ENCODE data around the gene PPP3CA.

Gene PPP3CA

DNA sequence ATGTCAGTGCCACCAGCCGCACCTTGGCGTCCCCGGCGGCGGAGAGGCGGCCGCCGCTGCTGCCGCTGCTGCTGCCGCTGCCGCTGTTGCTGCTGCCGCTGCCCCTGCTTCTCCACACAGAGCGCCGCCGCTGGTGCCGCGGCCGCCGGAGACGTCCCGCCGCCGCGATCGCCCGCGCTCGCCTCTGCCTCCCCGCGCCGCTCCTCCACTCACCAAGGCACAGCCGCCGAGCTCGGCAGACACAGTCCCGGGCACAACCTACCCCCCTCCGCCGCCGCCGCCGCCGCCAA, at the start of gene PPP3CA:
TSS of gene PPP3CA (minus strand) at position 260 of the 290 bp plus-strand sequence.
- no peak for DNase-seq

- no peak for DNase-seq
Measured at GRCh38 chr4:101393256-101393655, 45.9 kb upstream of the PPP3CA start.

GRCh38 chr4:101370663-101371210, 23.4 kb upstream of the PPP3CA start:
- no peak for DNase-seq

GRCh38 chr4:101367201-101367600, 19.9 kb upstream of the PPP3CA start:
- DNase-seq = no peak

DNA sequence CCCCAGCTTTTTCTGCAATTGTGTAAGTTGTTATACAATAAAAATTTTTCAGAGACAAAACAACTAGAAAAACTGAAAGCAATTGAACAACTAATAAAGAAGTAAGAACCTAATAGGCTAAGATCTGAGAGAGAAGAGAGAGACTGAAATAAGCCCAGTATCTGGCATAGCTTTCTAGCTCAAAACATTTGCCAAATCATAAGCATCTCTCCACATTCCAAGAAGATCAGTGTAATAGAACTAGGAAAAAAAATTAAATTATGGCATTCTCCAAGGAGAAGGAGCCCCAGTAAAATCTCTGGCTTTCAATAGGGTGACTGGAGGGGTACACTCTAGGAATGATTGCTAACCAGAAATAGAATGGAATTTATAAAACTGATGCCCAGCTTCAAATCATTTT, 19.0 kb upstream of the PPP3CA start:
- no peak for DNase-seq

DNA sequence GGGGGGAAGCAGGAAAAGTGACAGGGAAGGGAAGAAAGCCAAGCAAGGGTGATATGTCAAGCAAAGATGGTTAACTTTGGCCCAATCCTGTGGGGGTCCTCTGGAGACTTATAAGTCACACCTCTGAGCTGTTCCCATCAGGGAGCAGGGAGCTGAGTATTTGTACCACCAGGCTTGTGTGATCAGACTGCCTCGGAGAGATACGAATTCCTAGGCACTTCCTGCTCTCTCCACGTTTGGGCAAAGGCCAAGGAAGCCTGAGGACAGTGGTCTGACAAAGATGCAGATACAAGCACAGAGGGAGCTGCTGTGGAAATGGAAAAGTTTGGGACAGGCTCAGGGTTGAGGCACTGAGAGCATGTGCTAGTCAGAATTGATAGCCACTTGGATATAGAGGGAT, 10.4 kb upstream of the PPP3CA start:
- DNase-seq = no peak

DNA sequence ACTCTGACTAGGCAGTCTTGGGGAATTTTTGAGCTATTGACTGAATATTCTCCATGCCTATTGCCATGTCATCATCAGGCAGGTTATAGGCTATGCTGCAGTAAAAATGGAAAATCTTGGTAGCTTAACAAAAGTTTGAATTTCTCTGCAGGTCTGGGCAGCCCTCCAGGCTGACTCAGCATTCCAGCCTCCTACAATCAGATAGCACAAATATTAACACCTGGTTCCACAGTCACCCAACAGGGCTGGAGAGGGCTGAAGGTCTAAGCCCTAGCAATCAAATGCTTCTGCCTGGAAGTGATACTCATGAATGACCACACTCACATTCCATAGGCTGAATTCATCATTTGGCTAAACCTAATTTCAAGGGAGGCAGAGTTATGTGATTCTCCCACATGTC, 9.6 kb upstream of the PPP3CA start:
- no peak for DNase-seq

DNA sequence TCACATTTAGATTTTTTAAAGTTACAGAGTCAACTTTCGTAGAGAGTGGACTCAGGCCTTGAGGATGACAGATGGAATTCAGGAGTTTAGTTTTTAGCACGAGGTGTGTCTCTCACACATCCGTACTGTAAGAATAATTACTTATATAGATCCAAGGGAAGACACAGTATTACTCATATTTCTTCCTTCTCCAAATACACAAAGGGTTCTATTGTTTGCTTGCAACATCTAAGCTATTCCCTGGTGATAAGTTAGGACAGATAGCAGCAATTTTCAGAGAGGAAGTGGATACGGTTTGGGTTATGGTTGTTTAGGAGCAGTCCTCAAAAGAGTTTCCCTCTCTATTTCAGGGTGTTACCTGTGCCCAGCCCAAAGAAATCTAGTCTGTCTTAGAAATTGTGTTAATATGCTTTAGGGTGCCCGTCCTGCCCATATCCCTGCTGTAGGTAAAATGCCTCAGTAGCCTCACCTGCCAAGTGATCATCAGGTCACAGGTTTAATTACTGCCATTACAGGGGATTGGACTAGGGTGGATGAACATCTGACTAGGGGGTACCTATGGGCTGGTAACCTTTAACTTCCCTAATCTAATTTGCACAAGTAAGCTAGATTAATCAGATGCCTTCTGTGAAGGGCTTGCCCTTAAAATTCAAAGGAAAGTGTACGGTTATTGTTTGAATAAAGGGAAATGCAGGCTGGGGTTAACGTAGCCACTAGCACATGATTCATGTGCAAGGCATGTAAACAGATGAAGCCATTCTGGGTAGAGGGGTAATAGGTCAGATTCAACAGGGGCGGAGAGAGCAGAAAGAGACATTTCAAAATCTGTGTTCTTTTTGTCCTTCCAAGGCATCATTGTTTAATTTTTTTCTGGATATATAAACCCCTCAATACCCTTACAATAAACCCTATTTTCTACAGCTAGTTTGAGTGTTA, 8.7 kb upstream of the PPP3CA start:
- no peak for DNase-seq

DNA sequence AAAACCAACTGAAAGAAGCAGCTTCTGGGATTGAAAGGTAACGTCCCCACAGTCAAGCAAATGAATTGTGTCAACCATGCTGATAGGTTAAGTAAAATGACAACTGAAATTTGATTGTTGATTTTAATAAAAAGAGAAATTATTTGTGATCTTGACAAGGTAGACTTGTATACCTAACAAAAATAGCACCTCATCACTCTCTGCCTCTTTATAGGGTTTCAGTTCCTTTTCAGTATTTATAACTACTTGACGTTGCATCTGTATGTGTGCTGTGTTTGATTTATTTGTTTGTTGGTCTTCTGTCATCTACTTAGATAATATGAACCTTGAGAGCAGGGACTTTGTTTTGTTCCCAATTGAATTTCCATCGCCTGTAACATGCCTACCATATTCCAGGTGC, 7.9 kb upstream of the PPP3CA start:
- DNase-seq = no peak

DNA sequence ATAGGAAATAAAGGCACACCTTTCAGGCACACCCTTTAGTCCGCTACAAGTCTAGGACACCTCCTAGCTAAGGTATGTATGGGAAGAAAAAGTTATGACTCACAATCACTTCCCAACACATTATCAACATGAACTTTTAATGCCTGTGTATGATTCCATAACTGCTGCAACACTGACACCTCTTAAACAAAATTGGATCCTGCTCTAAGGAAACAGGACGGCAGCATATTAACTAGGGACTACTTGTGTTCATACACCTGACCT, 2.4 kb upstream of the PPP3CA start:
- no peak for DNase-seq

- DNase-seq = no peak
Measured at GRCh38 chr4:101348995-101349800, 1.9 kb upstream of the PPP3CA start.

GRCh38 chr4:101348367-101348827, 1.1 kb upstream of the PPP3CA start:
- DNase-seq = no peak

- peak; percentile 99 for DNase-seq
Measured at GRCh38 chr4:101347557-101348366, 436 bp upstream of the PPP3CA start.

GRCh38 chr4:101346351-101347266, 717 bp downstream of the PPP3CA start:
- peak; percentile 68 for DNase-seq

- DNase-seq = peak; percentile 64
Measured at GRCh38 chr4:101345596-101346350, 1.6 kb downstream of the PPP3CA start.

DNA sequence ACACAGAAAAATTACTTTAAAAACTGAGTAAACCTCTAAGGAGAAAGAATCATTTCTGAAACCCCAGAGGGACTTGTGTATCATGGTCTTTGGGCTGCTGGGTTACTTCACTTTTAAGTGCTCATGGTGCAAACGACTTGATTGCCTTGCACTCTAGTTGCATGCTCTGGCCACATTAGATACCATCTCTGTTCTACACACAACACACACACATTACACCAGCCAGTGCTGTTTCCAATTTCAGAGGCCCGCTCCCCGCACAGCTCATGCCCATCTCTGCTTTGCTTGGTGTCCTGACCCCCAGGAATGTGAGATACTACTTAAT, 2.1 kb downstream of the PPP3CA start:
- DNase-seq = no peak

DNA sequence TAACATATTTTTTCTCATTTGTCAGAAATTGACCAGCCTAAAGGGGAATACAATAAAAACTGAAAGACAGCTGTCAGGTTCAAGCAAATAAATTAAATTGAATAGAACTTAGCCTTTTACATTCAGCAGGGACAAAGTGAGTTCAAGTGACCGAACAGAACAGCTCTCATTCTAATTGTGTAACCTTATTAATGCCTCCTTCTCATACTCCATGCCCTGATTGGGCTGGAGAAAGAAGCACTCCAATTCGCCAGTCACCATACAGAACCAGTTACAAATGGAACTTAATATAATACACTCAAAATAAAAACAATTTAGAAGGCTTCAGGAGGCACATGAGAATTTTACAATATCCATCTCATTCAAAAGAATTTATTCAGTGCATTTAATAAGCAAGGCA, 8.0 kb downstream of the PPP3CA start:
- no peak for DNase-seq

DNA sequence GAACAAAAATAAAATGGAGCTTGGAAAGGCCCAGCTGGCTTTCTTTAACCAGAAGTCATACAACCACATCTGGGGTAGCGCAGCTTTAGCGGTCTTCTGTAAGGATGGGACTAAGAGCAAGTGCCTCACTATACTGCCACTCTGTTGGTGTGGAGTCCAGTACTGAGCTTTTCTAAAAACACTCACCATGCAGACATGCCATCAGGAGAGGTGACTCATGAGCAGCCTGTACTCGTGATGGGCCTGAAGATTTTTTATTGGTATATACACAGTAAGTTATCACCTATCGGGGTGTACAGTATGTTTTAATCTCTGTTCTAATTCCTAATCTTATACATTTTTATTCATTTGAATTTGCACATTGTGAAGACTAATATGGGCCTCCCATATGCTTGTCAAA, 9.6 kb downstream of the PPP3CA start:
- DNase-seq = no peak

GRCh38 chr4:101334963-101335572, 12.3 kb downstream of the PPP3CA start:
- DNase-seq = no peak

DNA sequence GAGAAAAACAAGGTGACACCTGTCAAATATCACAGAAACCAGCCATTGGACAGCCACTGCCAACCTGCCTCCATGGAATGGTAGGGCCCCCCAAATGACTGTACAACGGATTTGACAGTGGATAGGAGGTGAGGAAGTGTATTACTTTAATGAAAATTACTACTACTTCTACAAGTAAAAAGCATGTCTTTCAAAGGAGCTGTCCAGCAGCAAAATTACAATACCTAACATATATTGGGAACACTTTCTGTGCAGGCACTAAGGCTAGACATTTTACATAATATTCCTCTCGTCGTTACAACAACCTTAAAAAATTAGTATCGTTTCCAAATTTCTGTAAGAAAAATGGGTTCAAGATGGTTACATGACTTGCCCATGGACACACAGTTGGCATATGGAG, 14.9 kb downstream of the PPP3CA start:
- no peak for DNase-seq

DNA sequence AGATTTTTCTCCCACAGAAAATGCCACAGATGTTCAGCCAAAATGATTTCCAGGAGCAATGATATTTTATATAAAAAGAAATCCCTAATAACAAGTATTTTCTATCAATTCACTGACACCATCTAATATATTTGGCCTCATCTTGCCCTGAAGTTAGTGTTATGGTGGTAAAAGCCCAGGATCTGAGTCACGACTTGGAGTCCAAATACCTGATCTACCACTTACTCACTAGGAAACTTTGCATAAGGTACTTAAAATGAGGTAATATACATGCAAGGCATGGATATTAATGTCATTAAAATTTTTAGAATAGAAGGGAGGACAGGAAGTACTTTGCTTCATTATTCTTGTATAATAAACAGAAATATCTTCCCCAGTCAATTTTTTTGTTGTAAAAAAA, 16.3 kb downstream of the PPP3CA start:
- DNase-seq = no peak
